ENCODE results near the gene RITA1. TPM values are rescaled to one million over a fixed set of nuclear protein-coding genes. Genes with fewer than 3 reads are reported as not detected.

RITA1 gene
- total RNA-seq, 2 donors from 2014 or later, result 18.8 to 20.3 TPM

GRCh38 chr12:113157218-113157859 lies 28.2 kb upstream of the RITA1 start:
- Histone ChIP-seq H3K27ac (ENCODE audit: low read depth, low read length) (no peak overlapping the region), H3K27me3 (ENCODE audit: control insufficient read depth, insufficient read depth, low read length, poor library complexity, severe bottlenecking) (peaks cover 38% of the 10 kb centered on the region), H3K36me3 (ENCODE audit: control insufficient read depth, insufficient read depth, low read length) (peaks cover 31% of the 10 kb centered on the region), H3K4me1 (ENCODE audit: control insufficient read depth, insufficient read depth, low read length) (no peaks in the 10 kb centered on the region), H3K9ac (ENCODE audit: extremely low read depth, low read length, poor library complexity, severe bottlenecking) (no peak overlapping the region), H3K9me3 (ENCODE audit: control insufficient read depth, low read length) (no peaks in the 10 kb centered on the region), H3K4me3 (ENCODE audit: low read length) (no peak overlapping the region)
- TF ChIP-seq CTCF (conservative IDR thresholded peaks at IDR 0.05), result no peak
- WGBS, 2 experiments (ENCODE audit: insufficient coverage in 1 of 2, insufficient read length in 1 of 2), result 95 to 96% methylated on average over 6 to 12 of the region's 12 CpGs
- no peak for DNase-seq
- Mint-ChIP-seq H3K4me3 (no peak overlapping the region), H3K27ac (no peak overlapping the region), H3K36me3 (ENCODE audit: low read depth) (peaks cover 29% of the 10 kb centered on the region), H3K27me3 (ENCODE audit: insufficient read depth) (peaks cover 41% of the 10 kb centered on the region), H3K4me1 (peaks cover 7% of the 10 kb centered on the region), H3K9me3 (no peaks in the 10 kb centered on the region)

GRCh38 chr12:113158439-113159203 lies 26.9 kb upstream of the RITA1 start:
- peaks cover 25% of the 10 kb centered on the region for H3K27me3 ChIP-seq (ENCODE audit: control insufficient read depth, insufficient read depth, low read length, poor library complexity, severe bottlenecking)
- Mint-ChIP-seq H3K27me3 (ENCODE audit: insufficient read depth) (peaks cover 28% of the 10 kb centered on the region), H3K4me3 (no peak overlapping the region), H3K9me3 (no peaks in the 10 kb centered on the region), H3K36me3 (ENCODE audit: low read depth) (peaks cover 36% of the 10 kb centered on the region), H3K27ac (no peak overlapping the region), H3K4me1 (peaks cover 9% of the 10 kb centered on the region)
- H3K9ac ChIP-seq (ENCODE audit: extremely low read depth, low read length, poor library complexity, severe bottlenecking), result no peak overlapping the region
- H3K36me3 ChIP-seq (ENCODE audit: control insufficient read depth, insufficient read depth, low read length), result peaks cover 37% of the 10 kb centered on the region
- H3K27ac ChIP-seq (ENCODE audit: low read depth, low read length), result no peak overlapping the region
- no peak for DNase-seq
- no peak overlapping the region for H3K4me3 ChIP-seq (ENCODE audit: low read length)
- H3K4me1 ChIP-seq (ENCODE audit: control insufficient read depth, insufficient read depth, low read length), result no peaks in the 10 kb centered on the region
- TF ChIP-seq CTCF (conservative IDR thresholded peaks at IDR 0.05), result no peak
- WGBS, 2 experiments (ENCODE audit: insufficient coverage in 1 of 2, insufficient read length in 1 of 2), result 92 to 95% methylated on average over 11 to 26 of the region's 26 CpGs
- H3K9me3 ChIP-seq (ENCODE audit: control insufficient read depth, low read length), result no peaks in the 10 kb centered on the region

- no peak overlapping the region for H3K4me3 Mint-ChIP-seq
- no peak overlapping the region for H3K4me3 ChIP-seq (ENCODE audit: low read length)
- H3K36me3 Mint-ChIP-seq (ENCODE audit: low read depth), result peaks cover 46% of the 10 kb centered on the region
Observed at GRCh38 chr12:113159937-113160336, 25.6 kb upstream of the RITA1 start.

More at GRCh38 chr12:113159937-113160336, 25.6 kb upstream of the RITA1 start:
- H3K27me3 ChIP-seq (ENCODE audit: control insufficient read depth, insufficient read depth, low read length, poor library complexity, severe bottlenecking), result peaks cover 12% of the 10 kb centered on the region
- Mint-ChIP-seq H3K9me3 (no peaks in the 10 kb centered on the region), H3K4me1 (peaks cover 9% of the 10 kb centered on the region), H3K27ac (no peak overlapping the region), H3K27me3 (ENCODE audit: insufficient read depth) (peaks cover 15% of the 10 kb centered on the region)
- no peaks in the 10 kb centered on the region for H3K9me3 ChIP-seq (ENCODE audit: control insufficient read depth, low read length)
- no peak overlapping the region for H3K27ac ChIP-seq (ENCODE audit: low read depth, low read length)
- no peak overlapping the region for H3K9ac ChIP-seq (ENCODE audit: extremely low read depth, low read length, poor library complexity, severe bottlenecking)
- 94 to 100% methylated on average over 2 to 7 of the region's 7 CpGs for WGBS, 2 experiments (ENCODE audit: insufficient coverage in 1 of 2, insufficient read length in 1 of 2)
- no peak for TF ChIP-seq CTCF (conservative IDR thresholded peaks at IDR 0.05)
- DNase-seq, result no peak
- no peaks in the 10 kb centered on the region for H3K4me1 ChIP-seq (ENCODE audit: control insufficient read depth, insufficient read depth, low read length)
- peaks cover 40% of the 10 kb centered on the region for H3K36me3 ChIP-seq (ENCODE audit: control insufficient read depth, insufficient read depth, low read length)
